ENCODE data around the gene ARMH3.
"Not testable (repeated sequence)": the region's sequence is repeated elsewhere in the genome, so short reads cannot be mapped to it uniquely, and the experiment has no call there.

ARMH3 gene

DNA sequence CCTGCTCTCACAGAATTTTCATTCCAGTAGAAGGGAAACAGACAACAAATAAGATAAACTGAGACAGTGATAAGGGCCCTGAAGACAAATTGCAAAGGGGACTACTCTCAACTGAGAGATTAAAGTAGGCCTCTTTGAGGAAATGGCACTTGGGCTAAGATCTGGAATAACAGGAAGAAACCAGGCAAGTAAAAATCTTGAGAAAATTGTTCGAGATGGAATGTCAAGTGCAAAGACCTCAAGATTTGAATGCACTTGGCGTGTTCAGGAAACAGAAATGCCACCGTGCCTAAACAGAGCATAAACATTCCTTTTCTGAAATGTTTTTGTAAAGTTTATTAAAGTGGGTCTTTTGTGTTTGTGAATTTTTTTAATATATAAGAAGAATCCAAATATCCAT lies 10.7 kb downstream of the ARMH3 start:
- no peak for DNase-seq

DNA sequence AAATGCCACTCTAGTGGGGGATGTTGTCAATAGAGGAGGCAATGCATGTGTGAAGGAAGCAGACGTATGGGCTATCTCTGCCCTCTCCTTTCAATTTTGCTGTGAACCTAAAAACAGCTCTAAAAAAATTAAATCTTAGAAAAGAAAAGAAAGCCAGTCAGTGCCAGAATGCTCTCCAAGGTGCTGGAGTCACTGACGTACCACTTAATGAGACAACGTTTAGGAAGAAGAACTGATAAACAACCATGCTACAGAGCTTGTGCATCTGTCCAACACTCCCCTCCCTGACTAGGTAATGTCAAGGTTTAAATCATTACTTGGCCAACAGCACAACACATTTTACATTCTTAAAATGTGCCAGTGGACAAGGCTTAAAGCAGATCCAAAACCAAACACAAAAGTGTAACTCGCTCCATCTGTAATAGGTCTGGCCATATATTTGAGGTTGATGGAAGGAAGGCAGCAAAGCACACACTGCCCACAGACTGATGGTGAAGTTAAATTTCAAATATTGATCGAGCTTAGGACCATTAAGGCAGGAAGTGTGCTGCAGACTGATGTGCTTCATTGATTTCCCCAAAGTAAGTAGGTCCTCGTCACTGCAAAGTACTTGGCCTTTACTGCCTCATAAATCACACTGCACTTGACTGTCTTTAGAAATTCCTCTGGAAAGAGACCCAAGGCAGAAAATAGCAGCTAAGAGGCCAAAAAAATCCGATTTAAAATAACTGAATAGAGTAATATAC lies 15.5 kb downstream of the ARMH3 start:
- peak; percentile 5 for DNase-seq

DNA sequence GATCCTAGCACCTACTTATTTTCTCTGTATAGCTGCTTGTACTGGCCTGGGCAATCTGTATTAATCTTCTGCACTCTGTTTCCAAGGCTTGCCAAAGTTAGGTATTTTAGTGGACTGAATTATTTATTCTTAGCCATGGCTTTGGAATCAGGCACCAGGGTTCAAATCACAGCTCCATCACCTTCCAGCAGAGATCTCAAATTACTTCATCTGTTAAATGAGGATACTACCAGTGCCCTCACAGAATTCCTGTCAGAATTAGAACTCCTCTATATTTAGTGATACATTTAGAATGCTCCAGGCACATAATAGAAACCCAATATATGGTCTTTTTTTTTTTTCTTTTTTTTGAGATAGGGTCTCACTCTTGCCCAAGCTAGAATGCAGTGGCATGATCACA lies 17.6 kb downstream of the ARMH3 start:
- no peak for DNase-seq

DNA sequence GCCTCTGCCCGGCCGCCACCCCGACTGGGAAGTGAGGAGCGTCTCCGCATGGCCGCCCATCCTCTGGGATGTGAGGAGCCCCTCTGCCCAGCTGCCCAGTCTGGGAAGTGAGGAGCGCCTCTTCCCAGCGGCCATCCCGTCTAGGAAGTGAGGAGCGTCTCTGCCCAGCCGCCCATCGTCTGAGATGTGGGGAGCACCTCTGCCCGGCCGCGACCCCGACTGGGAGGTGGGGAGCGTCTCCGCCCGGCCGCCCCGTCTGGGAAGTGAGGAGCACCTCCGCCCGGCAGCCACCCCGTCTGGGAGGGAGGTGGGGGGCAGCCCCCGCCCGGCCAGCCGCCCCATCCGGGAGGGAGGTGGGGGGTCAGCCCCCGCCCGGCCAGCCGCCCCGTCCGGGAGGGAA lies 20.2 kb downstream of the ARMH3 start:
- DNase-seq: not testable (repeated sequence)

DNA sequence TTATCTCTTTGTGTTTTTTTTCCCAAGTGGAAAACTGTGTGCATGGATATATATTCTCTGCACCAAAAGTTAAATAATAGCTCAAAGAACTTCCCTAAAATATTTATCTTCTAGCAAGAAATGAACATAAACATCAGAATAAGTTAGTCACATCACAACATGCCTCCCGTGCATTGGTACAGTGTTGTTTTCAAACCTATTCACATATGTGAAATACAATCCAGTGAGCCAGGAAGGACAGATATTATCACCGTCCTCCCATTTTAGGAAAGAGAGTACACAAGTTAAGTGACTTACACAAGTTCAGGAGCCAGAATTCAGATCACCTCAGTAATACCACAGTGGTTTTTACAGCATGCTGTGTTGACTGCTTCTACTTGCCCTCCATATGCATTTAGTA lies 22.2 kb downstream of the ARMH3 start:
- no peak for DNase-seq

DNA sequence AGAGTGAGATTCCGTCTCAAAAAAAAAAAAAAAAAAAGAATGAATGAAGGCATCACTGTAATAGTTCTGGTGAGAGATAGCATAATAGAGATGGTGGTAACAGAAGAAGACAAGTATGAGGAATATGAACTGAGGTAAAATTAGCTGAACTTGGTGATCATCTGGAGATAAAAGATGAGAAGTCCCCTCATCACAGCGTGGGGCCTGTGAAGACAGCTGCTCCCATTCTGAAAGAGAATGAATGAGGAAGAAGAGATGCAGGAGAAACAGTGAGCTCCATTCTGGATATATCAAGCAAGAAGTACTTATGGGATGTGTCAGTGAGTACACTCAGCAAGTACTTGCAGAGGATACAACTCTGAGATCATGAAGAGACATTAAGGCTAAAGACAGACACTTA lies 28.7 kb downstream of the ARMH3 start:
- no peak for DNase-seq

DNA sequence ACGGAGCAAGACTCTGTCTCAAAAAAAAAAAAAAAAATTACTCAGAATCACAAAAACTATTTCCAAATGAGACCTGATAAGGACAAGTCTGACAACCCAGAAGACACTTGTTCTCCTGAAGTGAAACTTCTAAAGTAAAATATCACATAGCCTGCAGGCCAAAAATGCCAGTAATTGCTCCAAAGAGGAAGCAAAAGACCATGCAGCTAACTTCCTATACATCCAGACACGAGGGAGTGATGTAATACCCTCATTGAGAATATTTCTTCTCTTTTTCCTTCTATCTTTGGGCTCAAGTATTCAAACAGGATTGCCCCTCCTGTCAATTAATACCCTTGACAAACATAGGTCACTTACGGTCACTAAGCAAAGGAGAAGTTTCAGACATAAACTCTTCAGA lies 31.2 kb downstream of the ARMH3 start:
- DNase-seq: no peak

DNA sequence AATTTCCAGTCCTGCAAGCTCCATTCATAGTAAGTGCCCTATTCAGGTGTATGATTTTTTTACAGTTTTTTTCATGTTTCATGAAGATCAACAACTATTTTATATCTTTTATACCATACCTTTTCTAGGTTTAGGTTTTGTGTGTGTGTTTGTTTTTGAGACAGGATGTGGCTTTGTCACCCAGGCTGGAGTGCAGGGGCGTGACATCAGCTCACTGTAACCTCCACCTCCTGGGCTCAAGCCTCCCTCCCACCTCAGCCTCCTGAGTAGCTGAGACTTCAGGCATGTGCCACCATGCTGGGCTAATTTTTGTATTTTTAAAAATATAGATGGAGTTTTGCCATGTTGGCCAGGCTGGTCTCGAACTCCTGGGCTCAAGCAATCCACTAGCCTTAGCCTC lies 35.0 kb downstream of the ARMH3 start:
- no peak for DNase-seq

DNA sequence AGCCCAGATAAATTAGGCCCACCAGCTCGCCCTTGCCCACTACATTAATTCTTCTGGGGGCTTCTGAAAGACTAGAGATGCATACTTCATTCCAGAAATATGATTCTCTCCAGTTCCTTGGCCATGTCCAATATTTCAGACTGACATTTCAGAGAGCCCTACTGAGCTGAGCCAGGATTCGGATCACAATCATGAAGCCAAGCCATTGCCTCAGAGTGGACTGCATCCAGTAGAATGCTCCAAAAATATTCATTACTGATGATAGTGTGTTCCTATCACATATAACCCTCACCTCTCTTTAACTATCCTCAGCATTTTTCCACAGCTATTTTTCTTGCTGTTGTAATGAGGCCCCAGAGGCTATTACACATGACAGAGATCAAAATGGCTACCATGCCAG lies 38.7 kb downstream of the ARMH3 start:
- DNase-seq: no peak

DNA sequence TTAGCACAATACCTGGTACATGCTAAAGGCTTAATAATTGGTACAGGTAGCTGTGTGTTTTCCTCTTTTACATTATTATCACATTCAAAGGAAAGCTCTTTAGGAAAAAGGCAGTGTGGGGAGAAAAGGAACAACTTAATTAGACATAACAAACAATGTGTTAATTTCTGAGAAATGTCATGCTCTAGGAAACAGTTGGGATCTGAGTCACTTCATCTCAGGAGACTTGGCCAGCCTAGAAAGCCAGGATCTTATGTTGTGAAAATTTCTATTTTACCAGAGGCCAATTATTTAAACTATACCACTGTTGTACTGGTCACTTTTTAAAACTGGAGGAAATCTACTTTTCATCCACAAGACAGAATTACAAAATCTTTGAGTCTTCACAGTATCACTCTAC lies 39.6 kb downstream of the ARMH3 start:
- DNase-seq: no peak

DNA sequence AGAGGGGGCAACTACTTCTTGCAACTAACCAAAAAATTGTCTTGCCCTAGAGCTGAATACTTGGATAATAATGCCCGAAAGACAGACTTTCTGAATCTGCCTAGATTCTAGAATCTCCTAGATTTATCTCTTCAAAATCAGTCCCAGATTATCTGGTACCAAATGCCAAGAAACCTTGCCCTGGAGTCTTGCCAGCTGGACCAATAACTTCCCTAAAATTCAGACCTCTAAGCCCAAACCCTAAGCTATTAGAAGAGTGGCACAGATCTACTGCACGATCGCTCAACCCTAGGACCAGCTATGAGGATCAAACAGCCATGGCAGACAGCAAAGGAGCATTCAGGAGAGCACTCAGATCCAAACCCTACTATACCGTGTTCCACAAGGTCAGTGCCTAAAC lies 45.0 kb downstream of the ARMH3 start:
- DNase-seq: no peak

DNA sequence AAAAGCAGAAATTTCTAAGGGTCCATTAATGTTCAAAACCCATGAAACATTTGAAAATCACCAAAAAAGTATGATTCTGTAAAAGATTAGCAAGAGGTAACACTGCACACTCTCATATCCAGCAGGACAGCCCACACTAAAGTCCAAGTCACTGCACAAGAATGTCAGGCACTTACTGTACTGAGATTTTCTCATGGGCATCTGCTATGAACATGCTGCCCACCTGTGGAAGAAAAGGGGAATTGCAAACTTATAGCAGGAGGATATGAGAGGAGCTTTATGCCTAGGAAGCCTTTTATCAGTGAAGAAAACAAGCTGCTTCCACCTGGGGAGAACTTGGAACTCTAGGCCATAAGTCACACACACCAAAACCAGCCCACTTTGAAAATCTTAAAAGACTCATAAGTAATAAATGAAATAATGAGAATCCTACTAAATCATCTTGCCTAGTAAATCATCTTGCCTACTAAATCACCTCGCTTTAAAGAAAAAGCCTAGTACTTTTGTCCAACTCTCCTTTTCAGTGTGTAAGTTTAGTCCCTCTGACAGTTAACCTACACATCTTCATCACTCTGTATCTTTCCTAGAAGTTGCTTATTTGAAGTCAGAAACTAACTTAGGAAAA lies 46.1 kb downstream of the ARMH3 start:
- DNase-seq: peak; percentile 91

DNA sequence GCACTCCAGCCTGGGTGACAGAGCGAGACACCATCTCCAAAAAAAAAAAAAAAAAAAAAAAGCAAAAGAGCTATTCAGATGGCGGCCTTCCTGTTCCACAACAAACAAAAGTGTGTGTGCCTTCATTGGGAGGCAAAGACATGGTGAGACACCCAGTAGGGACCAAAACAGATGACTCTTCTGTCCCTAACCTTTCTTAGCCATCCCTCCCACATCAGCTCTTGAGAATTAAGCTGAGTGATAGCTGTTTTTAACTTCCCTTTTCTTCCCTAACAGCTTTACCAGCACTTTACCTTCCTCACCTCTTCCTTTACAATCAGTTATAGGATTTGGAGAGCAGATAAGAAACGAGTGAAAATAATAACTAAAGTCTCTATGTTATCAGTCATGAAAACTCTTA lies 48.2 kb downstream of the ARMH3 start:
- no peak for DNase-seq

DNA sequence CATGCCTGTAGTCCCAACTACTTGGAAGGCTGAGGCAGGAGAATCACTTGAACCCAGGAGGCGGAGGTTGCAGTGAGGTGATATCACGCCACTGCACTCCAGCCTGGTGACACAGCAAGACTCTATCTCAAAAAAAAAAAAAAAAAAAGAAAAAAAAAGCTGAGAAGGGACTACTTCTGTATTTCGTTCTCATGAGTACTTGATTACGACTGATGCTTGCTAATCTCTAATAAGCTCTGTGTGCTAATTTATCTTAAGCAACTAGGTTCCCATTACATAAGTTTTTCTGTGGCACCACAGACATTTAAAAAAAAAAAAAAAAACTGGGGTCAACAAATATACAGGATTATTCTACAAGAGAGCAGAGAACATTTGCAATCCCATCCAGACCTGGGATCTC lies 48.9 kb downstream of the ARMH3 start:
- DNase-seq: not testable (repeated sequence)

DNA sequence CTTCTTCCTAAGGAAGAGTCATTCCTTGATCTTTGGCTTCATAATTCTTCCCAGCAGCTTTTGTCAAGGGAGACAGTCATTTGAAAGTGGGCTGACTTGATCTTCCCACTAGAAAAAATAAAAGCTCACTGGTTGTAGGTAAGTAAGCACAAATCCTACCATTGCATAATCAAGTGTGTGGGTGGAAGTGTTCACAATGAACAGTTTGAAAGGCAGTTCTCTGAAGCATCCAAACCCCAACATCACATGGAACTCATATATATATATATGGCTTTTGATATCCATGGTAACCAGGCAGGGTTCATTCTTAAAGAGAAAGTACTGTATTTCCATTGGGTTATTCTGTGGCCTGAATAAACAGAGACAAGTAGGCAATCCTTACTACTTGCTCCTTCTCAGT lies 51.6 kb downstream of the ARMH3 start:
- no peak for DNase-seq

DNA sequence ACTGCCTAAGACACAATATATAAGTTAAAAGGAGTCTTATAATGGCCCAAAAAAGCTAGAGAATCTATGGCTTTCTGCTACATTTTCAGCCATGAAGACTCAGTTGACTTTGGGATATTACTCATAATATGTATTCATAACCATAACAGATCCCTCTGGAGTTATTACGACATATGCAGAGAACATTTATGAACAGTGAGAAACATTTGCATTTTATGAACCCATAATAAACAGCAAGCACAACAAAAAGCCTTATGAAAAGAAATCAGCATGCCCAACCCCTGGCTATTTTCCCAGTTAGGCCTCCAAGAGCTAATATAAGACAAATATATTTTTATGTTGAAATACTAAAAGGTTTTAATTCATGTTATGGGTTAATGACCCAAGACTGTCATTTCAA lies 52.4 kb downstream of the ARMH3 start:
- peak; percentile 38 for DNase-seq

DNA sequence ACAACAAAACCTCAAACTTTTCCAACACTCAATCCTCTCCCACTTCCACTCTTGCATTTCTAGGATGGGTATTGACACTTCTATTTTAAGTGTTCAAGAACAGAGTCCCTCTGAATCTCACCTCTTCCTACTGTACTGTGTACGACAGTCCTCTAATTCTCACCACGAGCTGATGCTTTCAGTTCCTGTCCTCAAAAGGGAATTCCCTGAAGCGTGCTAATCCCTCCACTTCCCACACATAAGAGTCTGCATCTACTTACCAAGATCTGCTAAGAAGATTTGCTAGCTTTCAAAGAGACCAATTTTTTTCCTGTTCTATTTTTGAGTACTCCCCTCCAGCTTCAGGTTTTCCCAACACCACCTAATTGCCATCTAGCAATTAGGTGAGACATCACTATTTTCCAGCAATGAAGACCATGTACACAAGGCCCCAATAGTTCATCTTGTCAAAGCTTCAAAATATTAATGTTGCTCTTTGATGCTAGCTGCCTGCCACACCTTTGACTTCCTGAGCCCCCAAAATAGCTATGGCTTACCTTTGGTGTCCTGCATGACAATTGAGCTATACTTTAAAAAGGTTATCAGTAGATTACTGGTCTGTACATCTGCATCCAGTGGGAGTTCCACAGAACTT lies 54.4 kb downstream of the ARMH3 start:
- DNase-seq: no peak

DNA sequence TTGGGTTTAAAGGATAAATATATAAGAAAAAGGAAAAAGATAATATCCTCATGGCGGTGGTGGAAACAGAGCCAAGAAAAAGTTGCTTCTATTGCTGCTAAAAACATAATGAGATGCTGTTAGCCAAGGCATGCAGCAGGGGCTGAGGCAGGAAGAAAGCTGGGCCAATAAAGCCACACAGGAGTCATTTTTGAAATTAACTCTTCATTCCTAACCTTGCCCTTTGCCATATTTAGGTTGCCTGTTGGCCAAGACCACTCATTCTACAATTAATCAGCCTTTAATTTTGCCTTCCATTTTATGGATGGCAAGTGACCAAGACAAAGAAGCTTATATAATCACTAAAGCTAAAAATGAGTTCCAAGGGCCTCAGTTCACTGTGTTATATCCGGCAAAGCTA lies 58.2 kb downstream of the ARMH3 start:
- no peak for DNase-seq

DNA sequence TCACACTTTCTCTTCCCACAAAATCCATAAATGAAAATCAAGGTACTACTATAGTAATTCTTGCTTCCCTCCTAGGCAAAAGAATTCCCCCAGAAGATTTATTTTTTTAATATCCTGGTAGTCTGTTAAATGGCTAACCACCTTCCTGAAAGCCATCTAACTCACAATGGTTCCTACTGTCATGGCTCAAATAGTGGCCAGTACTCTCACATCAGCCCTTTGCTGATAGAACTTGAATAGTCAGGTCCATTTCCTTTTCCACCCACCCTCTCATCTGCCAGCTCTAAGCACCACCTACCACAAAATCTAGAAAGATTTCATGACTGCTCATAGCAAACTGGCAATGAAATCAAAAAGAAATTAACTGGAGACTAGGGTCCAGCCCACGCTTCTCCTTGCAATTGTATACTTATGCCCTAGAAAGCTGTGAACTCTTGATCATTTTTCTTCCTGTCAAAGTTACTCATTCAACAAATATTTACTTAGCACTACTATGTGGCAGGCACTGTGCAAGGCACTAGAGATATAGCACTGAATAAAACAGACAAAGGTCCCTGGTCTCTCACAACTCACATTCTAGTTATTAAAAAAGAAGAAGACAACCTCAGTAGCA lies 60.4 kb downstream of the ARMH3 start:
- DNase-seq: peak; percentile 18

DNA sequence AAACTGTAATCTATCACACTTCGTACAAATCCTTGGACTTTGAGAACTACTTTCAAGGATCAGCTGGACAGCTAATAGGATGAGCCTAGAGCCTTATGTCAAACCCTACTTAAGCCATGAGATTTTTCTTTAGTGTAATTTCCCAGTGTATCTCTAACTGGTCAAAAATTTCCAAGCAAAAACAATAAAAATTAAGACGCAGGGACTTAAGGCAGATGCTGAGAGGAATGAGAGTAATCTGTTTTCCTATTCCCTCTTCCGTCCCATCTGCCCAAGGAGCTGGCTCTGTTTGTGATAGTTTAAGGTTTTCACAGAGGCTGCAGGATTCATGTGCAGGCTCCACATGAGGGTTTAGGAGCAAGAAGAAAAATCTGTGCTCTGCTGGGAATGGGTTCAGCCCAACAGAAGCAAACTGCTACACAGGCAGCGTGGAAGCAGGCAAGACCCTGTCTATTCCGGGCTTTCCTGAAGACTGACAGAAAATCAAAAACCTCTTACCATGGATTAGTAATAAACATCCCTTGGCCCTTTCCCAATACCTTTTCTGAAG lies 62.2 kb downstream of the ARMH3 start:
- DNase-seq: no peak

DNA sequence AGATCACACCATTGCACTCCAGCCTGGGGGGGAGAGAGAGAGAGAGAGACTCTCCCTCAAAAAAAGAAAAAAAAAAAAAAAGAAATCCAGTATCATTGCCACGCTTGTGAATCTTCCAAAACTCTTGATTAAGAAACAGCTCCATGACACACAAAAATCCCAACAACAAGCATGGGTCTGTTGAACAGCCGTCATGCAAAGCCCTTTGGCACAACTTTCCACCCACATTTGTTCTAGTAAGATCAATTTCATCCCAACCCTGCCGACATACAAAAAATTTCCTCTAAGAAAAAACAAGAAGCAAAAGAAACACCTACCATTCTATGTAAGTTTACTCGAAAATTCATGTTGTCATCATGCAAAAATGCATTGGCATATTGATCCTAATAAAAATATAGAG lies 62.8 kb downstream of the ARMH3 start:
- DNase-seq: no peak

DNA sequence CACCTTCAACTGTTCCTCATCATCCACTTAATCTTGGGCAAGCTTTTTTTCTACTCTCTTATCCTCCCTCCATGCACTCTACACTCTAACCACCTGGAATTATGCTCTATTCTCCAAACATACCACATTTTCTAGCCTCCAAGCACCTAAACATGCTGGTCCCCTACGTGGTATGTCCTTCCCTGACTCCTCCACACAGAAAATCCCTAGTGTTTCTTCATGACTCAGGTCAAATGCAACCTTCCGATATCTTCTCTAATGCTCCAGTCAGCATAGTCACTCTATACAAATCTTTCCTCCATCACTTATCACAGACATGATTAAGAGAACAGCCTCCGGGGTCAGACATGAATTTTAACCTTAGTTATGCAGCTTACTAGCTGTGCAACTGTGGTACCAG lies 68.8 kb downstream of the ARMH3 start:
- no peak for DNase-seq

DNA sequence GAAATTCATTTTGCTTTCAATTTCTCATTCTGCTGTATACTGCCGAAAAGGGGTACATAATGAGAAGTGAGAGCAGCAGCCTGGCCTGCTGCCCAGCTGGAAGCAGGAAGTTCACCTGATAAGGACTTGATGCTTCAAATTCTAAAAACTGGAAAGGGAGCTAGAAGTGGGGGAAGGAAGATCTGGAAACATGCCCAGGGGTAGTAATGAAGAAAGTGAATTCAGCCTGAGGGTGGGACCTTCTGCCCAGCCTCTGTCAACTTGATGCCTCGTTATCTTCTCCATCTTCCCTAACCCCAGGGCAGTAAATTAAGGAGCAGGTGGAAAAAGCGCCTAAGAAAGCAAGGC lies 69.4 kb downstream of the ARMH3 start:
- no peak for DNase-seq

DNA sequence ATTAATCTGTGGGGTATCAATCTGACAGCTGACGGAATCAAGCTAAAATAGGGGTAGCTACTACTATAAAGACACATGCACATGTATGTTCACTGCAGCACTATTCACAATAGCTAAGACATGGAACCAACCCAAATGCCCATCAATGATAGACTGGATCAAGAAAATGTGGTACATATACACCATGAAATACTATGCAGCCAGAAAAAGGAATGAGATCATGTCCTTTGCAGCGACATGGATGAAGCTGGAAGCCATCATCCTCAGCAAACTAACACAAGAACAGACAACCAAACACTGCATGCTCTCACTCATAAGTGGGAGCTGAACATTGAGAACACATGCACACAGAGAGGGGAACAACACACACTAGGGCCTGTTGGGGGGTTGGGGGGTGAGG lies 75.3 kb downstream of the ARMH3 start:
- not testable (repeated sequence) for DNase-seq

All from fibroblast of skin of back (primary cell).